ENCODE measurements around the gene MAPKBP1.

MAPKBP1 gene

DNA sequence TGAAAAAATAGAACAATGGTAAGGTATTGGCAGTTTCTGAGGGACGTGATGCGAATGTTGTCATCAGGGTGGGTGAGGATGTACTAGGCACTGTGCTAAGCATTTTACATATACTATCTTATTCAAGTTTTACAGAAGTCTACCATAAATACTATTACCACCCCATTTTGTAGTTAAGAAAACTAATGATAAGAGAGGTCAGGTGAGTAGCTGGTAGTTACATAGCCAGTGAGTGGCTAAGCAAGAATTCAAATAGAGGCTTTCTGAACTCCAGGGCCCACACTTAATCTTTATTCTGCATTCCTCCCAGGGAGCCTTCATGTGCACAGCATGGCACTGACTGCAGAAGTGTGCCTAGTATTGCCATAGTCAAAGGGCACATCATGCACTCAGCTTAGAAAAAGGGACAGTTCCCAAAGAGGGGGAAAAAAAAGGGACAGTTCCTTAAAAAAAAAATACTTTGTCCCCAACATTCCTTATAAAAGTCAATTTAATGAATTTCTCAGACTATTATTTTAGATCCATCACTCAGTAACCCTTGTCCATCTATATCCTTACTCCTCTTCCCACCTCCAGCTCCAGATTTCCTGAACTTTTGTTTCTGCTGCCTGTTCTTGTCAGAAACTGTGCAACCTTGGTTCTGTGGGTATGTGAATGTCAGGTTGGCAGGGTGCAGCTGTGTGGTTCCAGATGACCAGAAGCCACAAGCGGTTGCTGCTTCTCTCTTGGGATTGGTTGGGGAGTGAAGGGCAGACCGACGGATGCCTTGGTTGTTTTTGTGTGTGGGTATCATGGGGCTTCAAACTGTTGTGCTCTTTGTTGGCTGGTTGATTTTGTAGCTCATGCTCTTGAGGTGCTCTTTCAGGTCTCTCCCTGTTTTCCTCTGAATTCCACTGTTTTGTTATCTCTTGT lies 8.3 kb downstream of the MAPKBP1 start:
- no peak for DNase-seq (ENCODE audit: low read depth)

DNA sequence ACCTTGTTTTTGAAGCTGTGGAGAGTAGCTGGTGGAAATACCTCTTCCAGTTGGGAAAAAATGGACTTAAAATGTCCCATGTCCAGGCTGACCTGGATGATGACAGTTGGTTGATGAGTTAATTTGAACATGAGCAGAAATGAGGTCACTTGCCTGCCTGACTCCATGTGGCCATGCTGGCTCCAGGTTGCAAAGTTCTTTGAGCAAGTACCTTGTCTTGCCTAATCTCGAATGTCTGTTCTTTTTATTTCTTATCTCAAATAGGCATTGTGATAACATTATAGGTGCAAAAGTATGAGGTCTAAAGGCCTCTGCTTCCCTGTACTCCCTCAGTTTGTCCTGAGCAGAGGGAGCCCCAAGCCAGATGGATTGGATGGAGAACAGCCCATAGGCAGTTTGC lies 9.0 kb downstream of the MAPKBP1 start:
- DNase-seq (ENCODE audit: low read depth) = no peak

DNA sequence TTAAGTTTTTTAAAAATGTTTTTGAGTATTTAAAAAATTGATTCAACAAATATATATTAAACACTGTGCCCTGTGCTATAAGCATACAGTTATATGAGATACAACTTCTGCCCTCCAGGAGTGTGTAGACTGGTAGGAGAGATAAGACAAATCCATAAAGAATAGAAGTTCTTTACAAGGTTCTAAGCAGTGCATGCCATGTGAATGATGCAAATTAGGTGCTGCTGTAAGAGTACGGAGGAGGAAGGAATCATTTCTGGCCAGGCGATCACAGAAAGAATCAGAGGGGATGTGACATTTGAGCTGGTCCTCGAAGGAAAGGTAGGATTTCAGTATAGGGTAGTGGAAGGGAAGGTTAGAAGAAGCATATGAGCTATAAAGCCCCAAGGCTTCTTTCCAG lies 14.0 kb downstream of the MAPKBP1 start:
- no peak for DNase-seq (ENCODE audit: low read depth)

DNA sequence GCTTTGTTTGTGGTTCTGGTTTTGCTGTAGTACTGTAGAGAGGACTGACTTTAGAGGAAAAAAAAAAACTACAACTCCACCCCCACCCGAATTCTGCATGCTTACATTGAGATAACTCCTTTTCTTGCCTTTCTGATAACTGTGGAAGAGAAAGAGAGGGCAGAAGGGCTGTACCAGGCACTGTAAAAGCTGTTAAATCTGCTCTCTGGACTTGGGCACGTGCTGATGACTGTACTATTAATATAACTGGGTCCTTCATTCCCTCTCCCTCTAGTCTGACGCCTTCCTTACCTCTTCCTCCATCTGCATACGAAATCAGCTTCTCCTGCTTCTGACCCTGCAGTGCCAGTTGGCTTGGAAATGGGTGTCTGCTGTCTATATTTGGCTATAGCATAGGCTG lies 15.0 kb downstream of the MAPKBP1 start:
- no peak for DNase-seq (ENCODE audit: low read depth)

DNA sequence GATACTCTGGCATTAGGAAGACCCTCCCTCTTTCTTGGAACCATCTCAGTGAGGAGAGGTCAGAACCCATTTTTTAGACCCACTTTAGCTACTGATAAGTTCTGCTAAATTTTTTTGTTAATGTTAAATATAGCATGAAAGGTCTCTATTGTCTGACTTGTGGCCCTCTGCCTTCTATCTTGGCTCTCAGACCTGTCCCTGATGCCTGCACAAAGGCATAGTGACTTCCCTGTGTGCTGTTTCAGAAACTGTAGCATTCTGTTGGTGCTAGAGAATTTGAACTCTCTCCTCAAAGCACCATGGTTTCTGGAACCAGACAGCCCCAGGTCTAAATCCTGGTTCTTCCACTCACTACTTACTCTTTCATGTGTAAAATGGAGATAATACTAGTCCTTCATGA lies 15.4 kb downstream of the MAPKBP1 start:
- DNase-seq (ENCODE audit: low read depth) = no peak

DNA sequence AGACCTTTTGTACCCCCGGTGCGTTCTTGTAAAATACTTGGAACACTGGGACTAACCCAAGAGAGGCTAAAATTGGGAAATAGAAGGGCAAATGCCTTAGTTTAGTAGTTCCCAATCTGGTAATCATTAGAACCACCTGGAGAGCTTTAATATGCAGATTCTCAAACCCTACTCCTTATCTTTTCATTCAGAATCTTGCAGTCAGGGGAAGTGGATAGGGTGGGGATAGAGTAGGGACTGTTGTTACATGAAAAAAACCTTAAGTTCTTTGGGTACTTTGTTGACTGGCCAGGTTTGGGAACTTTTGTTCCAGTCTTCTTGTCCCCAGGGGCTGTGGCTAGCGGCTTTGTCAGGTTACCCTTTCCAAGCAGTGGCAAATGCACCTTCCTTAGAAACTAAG lies 15.9 kb downstream of the MAPKBP1 start:
- no peak for DNase-seq (ENCODE audit: low read depth)

DNA sequence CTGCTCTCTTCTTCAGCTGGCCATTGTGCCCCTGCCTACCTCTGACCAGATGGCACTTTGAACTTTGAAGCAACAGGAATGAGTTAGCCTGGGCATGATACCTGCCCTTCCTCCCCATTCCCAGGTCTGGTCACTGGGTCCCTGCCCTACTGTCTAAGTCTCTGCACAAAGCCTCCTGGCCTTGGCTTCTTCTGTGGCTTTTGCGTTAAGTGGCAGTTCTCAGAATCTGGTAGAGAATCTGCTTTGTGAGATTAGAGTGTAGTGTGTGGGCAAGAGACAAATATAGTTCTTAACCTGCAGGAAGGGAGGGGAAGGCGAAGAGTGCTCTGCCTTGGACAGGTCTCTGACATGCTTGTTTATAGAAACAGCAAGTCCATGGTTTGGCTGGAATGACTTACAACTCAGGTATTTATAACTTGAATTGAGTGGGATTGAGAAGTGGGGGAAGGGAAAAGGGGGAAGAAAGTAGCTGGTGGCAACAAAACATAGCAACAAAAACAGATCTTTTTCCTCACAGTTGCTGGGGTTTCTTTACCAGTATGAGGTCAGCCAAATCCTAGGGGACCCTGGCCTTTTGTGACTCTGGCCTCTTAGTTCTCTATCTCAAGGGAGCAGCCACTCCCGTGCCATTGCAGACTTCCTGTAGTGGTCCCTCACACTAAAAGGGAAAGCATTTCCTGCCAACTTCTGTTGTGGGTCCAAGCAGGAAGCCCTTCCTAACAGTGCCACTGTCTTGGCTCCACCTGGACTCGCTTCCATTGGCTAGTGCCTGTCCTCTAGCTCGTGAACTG lies 16.7 kb downstream of the MAPKBP1 start:
- no peak for DNase-seq (ENCODE audit: low read depth)

DNA sequence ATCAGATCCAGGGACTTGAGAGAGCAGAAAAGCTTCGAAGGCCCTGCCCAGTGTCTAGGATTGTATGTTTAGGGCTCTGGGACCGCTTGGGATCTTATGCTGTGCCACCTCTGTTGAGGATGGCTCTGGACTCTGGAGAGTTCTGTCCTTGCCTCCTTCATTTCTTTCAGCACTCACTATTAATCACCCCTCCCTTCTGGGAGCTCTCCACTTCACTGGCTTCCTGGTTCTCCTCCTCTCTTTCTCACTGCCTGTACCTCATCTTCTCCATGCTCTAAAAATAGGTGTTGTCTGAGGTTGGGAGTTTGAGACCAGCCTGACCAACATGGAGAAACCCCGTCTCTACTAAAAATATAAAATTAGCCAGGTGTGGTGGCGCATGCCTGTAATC lies 17.3 kb downstream of the MAPKBP1 start:
- no peak for DNase-seq (ENCODE audit: low read depth)

DNA sequence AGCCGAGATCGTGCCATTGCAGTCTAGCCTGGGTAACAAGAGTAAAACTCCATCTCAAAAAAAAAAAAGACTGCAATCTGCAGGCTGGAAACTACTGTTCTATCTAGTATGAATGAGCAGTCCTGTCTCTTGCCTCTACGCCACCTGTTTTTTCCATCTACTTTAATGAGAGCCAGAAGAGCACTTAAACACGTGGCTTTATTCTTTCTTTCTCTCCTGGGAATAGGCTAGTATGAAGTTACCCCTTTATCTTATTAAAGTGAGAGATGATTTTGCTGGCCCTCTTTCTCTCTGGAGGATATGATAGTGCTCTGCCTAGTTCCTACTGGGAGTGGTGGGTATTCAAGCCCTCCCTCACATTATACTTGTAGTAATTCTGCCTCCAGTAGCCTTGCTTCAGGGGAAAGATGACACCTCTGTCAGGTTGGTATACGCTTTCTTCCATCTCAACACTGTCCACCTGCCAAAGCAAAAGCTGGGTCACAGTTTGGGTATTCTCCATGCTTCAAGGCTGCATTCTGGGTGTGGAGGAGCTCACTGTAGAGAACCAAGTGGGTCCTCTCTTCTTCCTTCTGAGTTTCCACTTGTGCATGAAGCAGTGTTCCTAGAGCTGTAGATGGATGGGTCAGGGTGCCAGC lies 17.8 kb downstream of the MAPKBP1 start:
- no peak for DNase-seq (ENCODE audit: low read depth)

DNA sequence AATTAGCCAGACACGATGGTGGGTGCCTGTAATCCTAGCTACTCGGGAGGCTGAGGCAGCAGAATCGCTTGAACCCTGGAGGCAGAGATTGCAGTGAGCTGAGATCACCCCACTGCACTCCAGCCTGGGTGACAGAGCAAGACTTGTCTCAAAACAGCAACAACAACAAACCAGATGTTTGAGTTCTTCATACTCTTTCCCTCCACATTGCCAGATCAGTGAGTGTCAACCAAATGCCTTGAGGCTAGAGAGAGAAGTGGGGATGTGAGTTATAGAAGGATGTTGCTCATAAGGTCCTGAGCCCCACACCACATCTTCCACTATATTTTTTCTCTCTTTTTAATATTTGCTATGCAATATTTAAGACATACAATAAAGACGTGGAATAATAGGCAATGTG lies 19.8 kb downstream of the MAPKBP1 start:
- no peak for DNase-seq (ENCODE audit: low read depth)

DNA sequence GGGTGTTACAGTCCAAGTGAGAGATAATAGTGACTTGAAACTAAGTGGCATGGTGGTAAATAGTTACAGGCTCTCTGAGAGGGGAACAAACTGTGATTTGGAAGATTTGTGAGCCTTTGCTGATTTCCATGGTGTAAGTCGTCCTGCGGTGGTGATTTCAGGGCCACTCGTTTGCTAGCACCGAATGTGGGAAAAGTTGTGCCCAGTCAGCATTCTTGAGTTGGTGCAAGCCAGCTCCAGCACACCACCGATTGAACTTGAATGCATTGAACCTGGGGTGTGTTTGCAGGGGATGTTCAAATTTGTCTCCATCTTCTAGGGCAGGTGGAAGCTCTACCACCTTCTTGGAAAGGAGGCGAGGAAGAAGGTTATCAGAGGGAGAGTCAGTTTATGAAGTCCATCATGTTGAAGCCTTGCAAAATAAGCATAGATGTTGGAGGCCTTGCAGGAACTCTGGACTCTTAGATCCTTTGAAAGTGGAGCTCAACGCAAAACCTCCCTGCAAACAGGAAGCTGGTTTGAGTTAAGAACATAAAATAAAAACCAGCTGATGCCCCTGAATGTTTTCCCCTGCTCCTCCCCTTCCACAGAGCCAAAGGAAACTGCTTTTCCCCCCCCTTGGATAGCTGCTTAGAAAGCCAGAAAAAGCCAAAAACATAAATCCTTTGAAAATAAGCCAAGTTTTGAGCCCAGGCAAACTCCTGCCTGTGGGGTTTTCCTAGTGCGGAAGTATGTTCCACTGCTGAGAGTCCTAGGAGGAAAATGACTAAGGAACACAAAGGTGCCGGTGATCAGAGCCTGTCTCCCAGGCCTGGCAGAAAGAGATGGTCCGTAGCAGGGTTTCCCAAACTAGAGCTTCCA lies 21.9 kb downstream of the MAPKBP1 start:
- no peak for DNase-seq (ENCODE audit: low read depth)

DNA sequence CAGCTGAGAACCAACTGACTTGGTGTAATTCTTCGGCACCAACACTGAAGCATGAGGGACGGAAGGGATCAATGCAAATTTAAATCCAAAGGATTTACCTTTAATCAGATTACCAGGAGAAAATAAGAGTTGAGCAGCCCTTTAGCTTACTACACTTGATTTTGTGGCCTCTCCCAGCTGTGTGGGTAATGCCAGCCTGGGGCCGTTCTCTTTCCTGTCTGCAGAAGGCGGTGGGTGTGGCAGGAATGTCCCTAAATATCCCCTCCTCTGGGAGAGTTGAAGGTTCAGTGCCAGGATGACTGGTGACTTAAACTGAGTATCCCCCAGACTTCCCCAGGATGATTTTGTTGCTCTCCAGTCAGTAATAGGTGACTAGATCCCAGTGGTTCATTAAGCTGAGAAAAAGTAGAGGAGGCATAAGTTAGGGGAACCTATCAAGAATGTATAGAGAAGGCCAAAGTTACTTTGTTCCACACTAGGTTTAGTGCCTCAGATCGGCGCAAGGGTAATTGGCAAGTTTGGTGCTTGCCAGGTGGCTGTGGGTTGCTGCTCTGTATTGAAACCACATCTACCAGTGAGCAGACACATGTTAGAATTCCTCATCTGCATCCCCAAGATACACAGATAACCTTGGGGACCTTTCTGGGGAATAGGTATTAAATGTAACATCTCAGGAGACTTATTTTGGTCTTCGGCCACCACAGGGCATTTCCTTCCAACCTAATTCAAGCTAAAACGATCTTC lies 23.1 kb downstream of the MAPKBP1 start:
- no peak for DNase-seq (ENCODE audit: low read depth)

DNA sequence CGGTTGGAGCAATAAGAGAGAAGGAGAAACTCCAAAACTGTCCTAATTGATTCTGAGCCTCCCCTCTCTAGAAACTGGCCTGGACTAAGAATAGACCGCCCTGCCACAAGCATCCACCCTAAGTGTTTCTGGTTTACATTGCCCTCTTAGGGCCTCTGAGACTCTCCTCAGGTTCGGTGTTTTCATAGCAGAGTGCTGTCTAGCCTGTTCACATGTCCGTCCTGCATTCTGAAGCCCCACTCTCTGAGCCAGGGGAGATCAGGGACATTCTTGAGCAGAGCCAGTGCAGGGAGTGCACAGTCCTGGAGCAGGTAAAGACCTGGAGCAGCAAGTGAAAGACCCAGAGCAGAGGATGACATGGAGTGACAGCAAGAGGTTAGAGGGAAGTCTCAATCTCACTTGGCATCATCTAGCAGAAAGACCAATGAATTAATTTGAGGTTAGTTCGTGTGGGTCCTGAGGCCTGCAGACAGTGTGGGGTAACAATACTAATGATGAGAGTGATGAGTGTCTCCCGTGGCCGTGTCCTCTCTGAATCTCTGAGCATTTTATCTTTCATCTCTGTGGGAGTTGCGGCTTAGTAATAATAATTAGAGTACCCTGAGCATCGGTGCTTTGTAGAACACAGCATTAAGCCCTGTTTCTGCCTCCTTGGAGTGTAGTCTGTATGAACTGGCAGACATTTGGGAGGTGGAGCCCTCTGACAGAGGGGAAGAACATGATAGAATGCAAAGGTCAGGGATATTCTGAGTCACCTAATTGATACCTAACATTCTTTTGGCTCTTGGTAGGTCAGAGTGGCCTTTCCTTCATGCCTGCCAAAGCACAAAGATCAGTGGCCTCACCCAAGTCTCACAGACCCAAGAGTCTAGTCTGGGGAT lies 24.6 kb downstream of the MAPKBP1 start:
- DNase-seq (ENCODE audit: low read depth) = no peak

DNA sequence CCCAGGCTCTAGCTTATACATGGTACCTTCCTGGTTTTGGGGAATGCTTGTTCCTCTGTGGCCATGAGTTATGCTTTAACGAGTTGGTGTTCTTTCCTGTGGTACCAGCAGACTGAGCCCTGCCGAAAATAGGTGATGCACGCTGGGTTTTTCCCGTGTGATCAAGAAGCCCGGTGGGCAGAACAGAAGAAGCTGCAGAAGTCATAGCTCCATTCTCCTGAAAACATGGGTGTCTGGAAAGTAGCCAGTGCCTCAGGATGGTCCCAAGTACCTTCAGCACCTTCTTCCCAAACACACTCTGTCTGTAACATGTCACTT lies 25.2 kb downstream of the MAPKBP1 start:
- DNase-seq (ENCODE audit: low read depth) = no peak

DNA sequence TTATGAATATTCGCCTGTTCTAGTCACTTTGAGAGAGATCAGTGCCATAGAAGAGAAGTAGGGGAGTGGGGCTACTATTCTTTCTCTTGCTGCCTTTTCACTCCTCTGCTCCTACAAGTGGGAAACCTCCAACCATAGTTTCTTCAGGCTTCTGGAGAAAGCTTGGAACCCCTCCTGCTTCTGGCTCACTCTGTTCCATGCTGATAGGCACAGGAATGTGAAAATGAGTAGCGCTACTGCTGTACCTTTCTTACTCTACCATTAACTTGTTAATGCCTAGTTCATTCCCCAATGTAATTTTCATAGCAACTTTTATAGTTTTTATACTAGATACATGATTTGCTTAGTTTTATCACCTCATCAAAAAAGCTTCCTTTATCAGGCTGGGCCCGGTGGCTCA lies 26.9 kb downstream of the MAPKBP1 start:
- DNase-seq (ENCODE audit: low read depth) = no peak

DNA sequence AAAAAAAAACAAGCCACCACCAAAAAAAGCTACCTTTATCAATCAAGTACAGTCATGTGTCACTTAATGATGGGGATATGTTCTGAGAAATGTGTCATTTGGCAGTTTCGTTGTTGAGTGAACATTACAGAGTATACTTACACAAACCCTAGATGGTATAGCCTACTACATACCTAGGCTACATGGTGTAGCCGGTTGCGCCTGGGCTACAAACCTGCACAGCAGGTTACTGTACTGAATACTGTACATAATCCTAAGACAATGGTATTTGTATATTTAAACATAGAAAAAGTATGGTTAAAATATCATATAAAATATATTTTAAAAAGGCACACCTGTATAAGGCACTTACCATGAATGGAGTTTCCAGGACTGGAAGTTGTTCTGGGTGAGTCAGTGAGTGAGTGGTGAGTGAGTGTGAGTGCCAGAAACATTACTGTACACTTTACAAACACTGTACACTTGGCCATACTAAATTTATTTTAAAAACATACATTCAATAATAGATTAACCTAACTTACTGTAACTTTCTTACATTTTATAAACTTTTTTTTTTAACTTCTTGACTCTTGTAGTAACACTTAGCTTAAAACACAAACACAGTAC lies 27.7 kb downstream of the MAPKBP1 start:
- no peak for DNase-seq (ENCODE audit: low read depth)

DNA sequence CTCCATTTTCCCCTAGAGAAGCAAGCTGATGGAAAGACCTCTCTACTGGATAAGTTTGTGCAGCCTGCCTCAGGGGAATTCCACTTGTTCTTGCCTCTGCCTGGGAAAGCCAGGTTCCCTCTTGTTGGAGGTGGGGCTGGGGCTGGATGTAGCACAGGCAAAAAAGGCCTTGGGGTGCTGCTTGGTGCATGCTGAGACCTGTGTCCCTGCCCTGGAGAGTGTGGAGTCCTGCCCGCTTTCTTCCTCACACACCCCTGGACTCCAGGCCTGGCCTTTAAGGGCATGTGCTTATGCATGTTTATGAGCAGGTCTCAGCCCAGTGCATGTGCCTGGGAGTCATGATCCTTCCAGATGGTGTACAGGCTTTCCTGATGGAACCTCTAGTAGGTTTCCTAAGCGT lies 30.1 kb downstream of the MAPKBP1 start:
- DNase-seq (ENCODE audit: low read depth) = no peak

DNA sequence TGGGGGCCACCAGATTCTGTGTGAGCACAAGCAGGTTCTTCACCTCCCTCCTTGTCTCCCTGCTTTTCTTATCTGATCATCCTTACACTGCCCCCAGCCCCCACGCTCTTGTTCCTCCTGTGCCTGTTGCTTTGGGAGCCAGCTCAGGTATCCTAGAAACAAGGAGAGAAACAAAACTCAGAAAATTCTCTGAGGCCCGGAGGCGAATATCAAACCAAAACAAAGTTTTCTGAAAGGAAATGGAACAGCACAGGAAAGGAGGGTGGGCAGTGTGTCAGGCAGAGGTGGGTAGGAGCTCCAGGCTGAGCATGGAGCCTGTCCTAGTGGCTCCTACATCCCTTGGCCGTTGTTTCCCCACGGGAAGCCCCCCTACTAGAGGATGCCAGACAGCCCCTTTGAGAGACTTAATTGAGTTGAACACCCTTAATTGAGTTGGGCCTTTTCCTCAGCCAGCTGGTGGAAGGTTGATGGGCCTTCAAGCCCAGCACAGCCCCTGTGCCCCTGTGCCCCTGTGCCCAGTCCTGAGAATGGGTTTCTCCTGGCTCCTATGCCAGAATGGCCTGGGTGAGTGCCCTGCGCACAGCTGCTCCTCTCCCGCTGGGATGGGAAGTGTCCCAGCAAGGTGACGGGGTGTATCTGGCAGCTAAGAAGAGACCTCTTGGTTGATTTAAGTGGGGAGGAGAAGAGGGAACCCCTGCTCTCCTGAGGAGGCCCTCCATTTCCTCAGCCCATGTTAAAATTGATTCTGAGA lies 30.8 kb downstream of the MAPKBP1 start:
- no peak for DNase-seq (ENCODE audit: low read depth)

DNA sequence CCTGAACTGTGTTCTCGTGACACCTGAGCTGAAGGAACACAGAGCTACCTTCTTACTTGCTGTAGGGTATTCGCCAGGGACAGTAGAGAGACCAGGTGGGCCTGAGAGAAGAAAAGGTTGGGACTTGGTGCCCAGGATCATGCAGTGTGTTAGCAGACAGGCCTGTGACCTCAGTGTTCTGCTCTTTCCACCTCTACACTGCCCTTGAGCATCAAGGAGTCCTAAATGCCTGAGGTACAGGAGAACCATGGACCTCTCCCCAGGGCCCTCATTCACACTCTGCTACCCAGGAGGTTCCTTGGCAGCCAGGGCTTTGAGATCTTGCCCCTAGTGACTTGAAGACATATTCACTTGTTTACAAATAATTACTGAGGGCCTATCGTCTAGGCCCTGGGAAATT lies 31.4 kb downstream of the MAPKBP1 start:
- DNase-seq (ENCODE audit: low read depth) = no peak
